Endothelial cell (in vitro differentiated cells): ENCODE data around the gene UBXN2A. TPM values are rescaled to one million over a fixed set of nuclear protein-coding genes. Genes with fewer than 3 reads are reported as not detected.
"Not testable (repeated sequence)": the region's sequence is repeated elsewhere in the genome, so short reads cannot be mapped to it uniquely, and the experiment has no call there.

Experiments
- DNase-seq: peaks from one replicate; pipeline ENCODE4 v3.0.0; 2021; ENCODE audit warnings: low spot score
- H3K27ac Mint-ChIP-seq: one replicate; pipeline ENCODE4 v1.8.0; 2021; ENCODE audit warnings: mixed read lengths, inconsistent platforms; ENCODE audit not compliant: unreplicated experiment
- H3K27me3 Mint-ChIP-seq: one replicate; pipeline ENCODE4 v1.8.0; 2021; ENCODE audit warnings: mild to moderate bottlenecking, moderate library complexity, mixed read lengths, inconsistent platforms; ENCODE audit not compliant: unreplicated experiment
- H3K36me3 Mint-ChIP-seq: one replicate; pipeline ENCODE4 v1.8.0; 2021; ENCODE audit warnings: mild to moderate bottlenecking, low read depth, mixed read lengths, inconsistent platforms; ENCODE audit not compliant: unreplicated experiment
- H3K4me1 Mint-ChIP-seq: one replicate; pipeline ENCODE4 v1.8.0; 2021; ENCODE audit warnings: mild to moderate bottlenecking, mixed read lengths, inconsistent platforms; ENCODE audit not compliant: unreplicated experiment
- H3K4me3 Mint-ChIP-seq: one replicate; pipeline ENCODE4 v1.8.0; 2021; ENCODE audit warnings: mild to moderate bottlenecking, mixed read lengths, inconsistent platforms; ENCODE audit not compliant: unreplicated experiment
- H3K9me3 Mint-ChIP-seq: one replicate; pipeline ENCODE4 v1.8.0; 2021; ENCODE audit warnings: mixed read lengths, inconsistent platforms; ENCODE audit not compliant: unreplicated experiment
- total RNA-seq: library from RNA; stranded (reverse); fragmentation: NEBNext Ultra II Directional; extraction: Animal tissue kit (Norgen Biotek cat#: 25700); gene quantifications from one replicate; pipeline ENCODE4 v1.2.1, GENCODE V29; 2021; ENCODE audit not compliant: unreplicated experiment
- TF ChIP-seq, protein P1 (sequence below): fragments of 200-600 bp; sonication (generic); IDR thresholded peaks from one replicate; pipeline ENCODE4 v1.5.0; 2021; ENCODE audit warnings: antibody characterized with exemption; ENCODE audit not compliant: unreplicated experiment

UBXN2A gene
- total RNA-seq, 1 donor from 2014 or later, result 14.9 TPM

GRCh38 chr2:24024018-24024417 is 83.8 kb downstream of the UBXN2A start:
- peaks cover 19% of the 10 kb centered on the region for H3K36me3 Mint-ChIP-seq
- peak overlapping the region; percentile 61 for H3K27ac Mint-ChIP-seq
- TF ChIP-seq, protein P1, sequence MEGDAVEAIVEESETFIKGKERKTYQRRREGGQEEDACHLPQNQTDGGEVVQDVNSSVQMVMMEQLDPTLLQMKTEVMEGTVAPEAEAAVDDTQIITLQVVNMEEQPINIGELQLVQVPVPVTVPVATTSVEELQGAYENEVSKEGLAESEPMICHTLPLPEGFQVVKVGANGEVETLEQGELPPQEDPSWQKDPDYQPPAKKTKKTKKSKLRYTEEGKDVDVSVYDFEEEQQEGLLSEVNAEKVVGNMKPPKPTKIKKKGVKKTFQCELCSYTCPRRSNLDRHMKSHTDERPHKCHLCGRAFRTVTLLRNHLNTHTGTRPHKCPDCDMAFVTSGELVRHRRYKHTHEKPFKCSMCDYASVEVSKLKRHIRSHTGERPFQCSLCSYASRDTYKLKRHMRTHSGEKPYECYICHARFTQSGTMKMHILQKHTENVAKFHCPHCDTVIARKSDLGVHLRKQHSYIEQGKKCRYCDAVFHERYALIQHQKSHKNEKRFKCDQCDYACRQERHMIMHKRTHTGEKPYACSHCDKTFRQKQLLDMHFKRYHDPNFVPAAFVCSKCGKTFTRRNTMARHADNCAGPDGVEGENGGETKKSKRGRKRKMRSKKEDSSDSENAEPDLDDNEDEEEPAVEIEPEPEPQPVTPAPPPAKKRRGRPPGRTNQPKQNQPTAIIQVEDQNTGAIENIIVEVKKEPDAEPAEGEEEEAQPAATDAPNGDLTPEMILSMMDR, result no peak
- H3K4me3 Mint-ChIP-seq, result peak overlapping the region; percentile 76
- peaks cover 6% of the 10 kb centered on the region for H3K4me1 Mint-ChIP-seq
- H3K27me3 Mint-ChIP-seq, result peaks cover 12% of the 10 kb centered on the region
- H3K9me3 Mint-ChIP-seq, result no peaks in the 10 kb centered on the region
- DNase-seq, result no peak

GRCh38 chr2:24024996-24025663 is 84.9 kb downstream of the UBXN2A start:
- TF ChIP-seq, protein P1, result no peak
- H3K36me3 Mint-ChIP-seq, result peaks cover 30% of the 10 kb centered on the region
- peak overlapping the region; percentile 27 for H3K4me3 Mint-ChIP-seq
- H3K27ac Mint-ChIP-seq, result no peak overlapping the region
- no peak for DNase-seq
- no peaks in the 10 kb centered on the region for H3K9me3 Mint-ChIP-seq
- H3K27me3 Mint-ChIP-seq, result peaks cover 11% of the 10 kb centered on the region
- peaks cover 9% of the 10 kb centered on the region for H3K4me1 Mint-ChIP-seq

DNA sequence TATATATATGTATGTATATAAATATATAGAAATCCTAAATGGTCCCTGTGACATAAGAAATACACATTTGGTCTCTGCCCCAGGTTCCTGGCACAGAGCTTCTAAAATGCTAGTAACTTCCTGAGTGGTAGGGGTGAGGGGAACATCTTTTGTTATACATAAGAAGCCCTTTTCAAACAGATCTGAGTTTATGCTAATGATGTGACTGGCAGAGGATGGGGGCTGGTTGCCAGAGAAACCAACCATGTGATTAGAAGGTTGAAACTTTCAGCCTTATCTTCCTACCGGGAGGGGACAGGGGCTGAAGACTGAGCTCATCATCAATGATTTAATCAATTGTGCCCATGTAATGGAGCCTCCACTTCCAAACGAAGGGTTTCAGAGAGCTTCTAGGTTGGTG is 86.0 kb downstream of the UBXN2A start:
- H3K36me3 Mint-ChIP-seq, result peaks cover 37% of the 10 kb centered on the region
- H3K27ac Mint-ChIP-seq, result no peak overlapping the region
- TF ChIP-seq, protein P1, result no peak
- peaks cover 9% of the 10 kb centered on the region for H3K27me3 Mint-ChIP-seq
- no peaks in the 10 kb centered on the region for H3K9me3 Mint-ChIP-seq
- H3K4me1 Mint-ChIP-seq, result peaks cover 9% of the 10 kb centered on the region
- no peak overlapping the region for H3K4me3 Mint-ChIP-seq
- no peak for DNase-seq

DNA sequence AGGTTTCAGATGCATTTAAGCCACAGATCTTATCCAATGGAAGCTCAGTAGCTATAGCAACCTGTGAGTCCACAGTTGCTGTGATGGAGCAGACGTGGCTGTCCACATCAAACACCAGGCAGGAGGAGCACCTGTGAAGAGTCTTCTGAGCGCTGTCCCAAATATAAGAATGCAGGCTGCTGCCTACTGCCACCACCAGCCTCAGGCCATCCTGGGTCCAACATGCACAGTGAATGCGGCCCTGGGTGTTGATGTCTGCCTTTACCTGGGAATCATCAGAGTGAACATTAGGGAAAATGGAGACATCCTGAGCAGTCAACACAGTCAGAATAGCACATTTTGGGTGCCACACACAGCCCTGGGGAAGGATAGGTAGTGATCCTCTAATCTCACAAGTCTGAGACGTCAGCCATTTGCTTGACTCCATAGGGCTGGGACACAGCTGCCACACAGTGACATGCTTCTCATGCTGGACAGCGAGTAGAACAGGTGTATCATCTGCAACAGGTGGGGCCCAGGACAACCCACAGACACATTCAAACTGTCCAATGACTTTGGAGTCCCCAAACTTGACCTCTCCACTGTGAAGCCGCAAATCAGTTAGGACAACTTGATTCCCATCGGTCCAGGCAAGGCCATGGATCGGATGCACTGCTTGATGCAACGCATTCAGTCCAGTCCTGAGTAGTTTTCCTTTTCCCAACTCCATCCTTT is 98.7 kb downstream of the UBXN2A start:
- no peaks in the 10 kb centered on the region for H3K9me3 Mint-ChIP-seq
- H3K36me3 Mint-ChIP-seq, result peaks cover 7% of the 10 kb centered on the region
- peaks cover 2% of the 10 kb centered on the region for H3K27me3 Mint-ChIP-seq
- TF ChIP-seq, protein P1, result no peak
- no peak overlapping the region for H3K4me3 Mint-ChIP-seq
- no peaks in the 10 kb centered on the region for H3K4me1 Mint-ChIP-seq
- no peak overlapping the region for H3K27ac Mint-ChIP-seq
- no peak for DNase-seq

GRCh38 chr2:24040511-24040910 is 100.2 kb downstream of the UBXN2A start:
- H3K4me1 Mint-ChIP-seq, result peaks cover 3% of the 10 kb centered on the region
- no peak overlapping the region for H3K4me3 Mint-ChIP-seq
- TF ChIP-seq, protein P1, result no peak
- H3K9me3 Mint-ChIP-seq, result no peaks in the 10 kb centered on the region
- no peak overlapping the region for H3K27ac Mint-ChIP-seq
- peaks cover 10% of the 10 kb centered on the region for H3K36me3 Mint-ChIP-seq
- no peak for DNase-seq
- H3K27me3 Mint-ChIP-seq, result peaks cover 2% of the 10 kb centered on the region

DNA sequence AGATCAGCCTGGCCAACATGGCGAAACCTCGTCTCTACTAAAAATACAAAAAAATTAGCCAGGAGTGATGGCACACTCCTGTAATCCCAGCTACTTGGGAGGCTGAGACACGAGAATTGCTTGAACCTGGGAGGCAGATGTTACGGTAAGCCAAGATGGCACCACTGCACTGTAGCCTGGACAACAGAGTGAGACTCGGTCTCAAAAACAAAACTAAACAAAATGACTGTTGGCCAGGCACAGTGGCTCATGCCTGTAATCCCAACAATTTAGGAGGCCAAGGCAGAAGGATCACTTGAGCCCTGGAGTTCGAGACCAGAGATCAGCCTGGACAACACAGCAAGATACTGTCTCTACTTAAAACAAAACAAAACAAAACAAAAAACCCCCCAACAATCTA is 102.9 kb downstream of the UBXN2A start:
- H3K27ac Mint-ChIP-seq, H3K9me3 Mint-ChIP-seq, H3K4me3 Mint-ChIP-seq, DNase-seq, H3K36me3 Mint-ChIP-seq, H3K27me3 Mint-ChIP-seq: not testable (repeated sequence)
- H3K4me1 Mint-ChIP-seq, result peaks cover 19% of the 10 kb centered on the region
